CD4-positive, alpha-beta T cell treated with Interleukin-4 for 4 hours (primary cell): Measurements from ENCODE around the gene SLC35F4.

Experiments used
- DNase-seq: peaks from one replicate; pipeline ENCODE4 v3.0.0-alpha.2; 2020

Gene SLC35F4

DNA sequence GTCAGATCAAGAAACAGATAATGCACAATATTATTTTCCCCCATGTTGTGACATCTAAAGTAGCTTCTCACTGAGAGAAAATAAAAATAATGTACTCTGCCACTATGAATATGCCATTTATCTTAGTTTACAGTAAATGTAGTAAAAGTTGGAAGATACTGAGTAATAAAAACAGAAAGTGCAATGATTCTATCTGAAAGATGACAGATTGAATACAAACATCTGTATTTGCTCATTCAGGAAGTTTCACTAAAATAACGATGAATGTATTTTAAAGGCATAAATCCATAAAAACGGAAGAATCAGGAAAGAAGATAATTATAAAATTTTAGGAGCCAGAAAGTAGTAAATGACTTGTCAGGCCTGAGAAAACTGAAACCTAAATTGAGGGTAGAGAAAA is 18.2 kb downstream of the SLC35F4 start:
- no peak for DNase-seq

DNA sequence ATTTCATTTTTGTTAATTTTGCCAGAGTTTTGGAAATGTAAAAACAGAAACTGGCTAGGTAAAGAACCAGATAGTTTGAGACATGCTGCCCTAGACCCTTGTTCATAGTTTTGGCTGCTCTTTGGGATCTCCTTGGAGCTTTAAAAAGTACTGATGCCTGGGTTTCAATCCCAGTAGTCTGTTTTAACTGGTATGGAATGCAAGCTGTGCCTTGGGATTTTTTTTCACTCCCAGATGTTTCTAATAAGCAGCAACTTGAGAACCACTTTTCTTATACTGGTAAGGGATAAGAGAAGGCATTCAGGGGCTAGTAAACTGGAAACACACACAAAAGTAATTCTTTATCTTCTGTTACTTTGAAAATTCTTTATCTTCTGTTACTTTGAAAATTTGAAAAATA is 18.8 kb downstream of the SLC35F4 start:
- no peak for DNase-seq

DNA sequence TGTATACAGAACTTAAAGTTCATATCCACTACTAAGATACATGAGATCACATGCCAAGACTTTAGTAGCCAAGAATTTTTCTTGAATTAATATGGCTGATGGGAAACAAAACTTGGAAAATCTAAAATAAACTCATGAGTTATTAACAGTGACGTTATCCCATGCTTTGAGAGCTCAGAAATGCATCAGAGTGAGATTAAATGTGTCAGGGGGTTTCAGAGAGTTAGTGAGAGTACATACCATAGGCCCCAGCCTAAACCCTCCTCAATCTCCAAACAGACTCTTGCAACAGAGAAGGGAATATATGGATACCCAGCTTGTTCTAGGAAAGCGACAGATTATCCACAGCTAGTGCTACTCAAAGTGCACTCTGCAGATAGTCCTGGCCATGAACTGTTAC is 19.3 kb downstream of the SLC35F4 start:
- DNase-seq, result no peak

DNA sequence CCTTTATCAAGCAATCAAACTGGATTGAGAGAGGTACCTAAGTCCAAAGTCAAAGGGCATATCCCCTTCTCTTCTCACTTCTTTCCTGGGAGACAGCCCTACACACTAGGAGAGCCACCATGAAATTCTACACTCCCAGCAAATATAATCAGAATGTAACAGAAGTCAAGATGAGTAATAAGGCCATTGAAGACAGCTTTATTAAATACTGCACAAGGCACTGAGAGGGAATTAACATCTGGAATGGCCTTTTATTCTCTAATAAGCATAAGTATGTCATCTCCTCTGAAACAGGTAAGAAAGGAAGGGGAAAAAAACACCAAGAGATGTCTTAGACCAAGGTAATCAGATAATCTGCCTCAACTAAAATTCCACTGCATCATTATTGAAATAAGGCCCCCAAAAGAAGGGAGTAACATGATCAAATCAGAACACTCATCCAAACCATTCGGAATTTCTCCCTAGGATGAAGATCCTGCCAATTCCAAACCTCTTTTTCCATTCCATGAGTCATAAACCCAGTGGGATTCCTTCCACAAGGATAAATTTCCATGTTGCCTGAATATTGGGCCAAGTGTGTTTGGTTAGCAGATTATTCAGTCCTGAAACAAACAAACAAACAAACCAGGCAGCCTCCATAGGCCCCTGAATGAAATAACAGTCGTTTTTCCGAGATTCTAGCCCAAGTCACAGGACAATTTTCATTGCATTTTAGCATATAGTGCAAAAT is 19.9 kb downstream of the SLC35F4 start:
- no peak for DNase-seq

DNA sequence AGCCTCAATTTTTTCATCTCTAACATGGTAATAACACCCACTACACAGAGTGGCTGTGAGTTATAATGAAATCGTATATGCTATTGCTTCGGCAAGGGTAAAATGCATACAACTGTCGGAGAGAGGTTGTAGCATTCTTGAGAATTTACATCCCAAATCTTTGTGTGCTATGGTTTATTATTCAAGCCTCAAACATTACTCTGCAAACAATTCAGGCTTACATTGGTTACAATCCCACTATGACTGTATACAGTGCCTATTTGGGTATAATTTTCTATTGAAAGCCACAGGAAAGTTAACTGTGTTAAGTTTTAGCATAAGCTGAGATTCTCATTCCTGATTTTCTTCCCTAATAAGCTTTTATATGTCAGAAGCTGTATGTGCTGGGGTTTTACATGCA is 20.6 kb downstream of the SLC35F4 start:
- no peak for DNase-seq

DNA sequence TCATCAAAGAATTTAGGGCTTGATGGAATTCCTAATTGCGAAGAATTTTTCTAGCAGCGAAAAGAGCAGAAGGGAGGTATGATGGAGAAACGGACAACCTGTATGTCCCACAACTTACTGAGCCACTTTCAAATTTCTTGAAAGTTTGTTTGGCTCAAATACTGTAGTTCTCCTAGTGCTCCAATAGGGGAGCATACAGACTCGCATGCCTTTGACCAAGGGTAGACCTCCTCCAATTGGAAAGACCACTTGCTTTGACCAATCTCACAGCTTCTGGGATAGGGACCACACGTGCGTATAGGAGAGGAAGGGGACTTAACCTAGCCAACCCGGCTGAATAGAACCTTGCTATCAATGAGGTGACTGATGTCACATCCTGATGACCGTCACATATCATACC is 28.6 kb downstream of the SLC35F4 start:
- no peak for DNase-seq

DNA sequence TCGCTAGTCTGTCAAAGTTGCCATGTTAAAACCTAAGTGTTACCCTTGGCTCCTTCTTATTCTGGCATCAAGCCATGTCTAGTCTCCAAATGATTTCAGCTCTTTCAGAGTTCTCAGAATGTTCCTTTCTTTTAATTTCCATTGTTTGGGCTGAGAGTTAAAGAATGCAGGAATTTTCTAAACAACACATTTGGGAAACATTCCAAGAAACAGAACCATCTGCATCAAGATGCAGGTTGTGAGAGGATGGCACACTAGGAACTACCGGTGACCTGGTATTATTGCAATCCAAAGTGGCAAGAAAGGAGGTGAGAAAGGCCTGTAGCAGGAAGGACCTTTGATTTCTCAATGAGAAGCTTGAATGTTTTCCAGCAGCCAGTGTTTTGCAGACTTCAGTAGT is 30.1 kb downstream of the SLC35F4 start:
- DNase-seq, result no peak

DNA sequence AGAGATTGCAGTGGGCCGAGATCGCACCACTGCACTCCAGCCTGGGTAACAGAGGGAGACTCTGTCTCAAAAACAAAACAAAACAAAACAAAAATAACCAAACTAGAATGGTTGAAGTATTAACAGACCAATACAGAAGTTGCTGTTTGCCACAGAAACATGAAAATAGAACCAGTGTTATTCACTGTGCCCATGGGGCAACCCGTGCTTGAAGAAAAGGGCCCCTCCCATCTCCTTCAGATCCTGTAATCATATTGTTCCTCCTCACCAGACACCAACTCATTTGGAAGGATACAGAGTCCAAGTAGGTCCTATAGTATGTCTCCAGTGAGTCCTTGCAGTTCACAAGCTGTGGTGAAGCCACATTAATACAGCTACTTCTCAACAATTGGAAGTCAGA is 30.9 kb downstream of the SLC35F4 start:
- no peak for DNase-seq

DNA sequence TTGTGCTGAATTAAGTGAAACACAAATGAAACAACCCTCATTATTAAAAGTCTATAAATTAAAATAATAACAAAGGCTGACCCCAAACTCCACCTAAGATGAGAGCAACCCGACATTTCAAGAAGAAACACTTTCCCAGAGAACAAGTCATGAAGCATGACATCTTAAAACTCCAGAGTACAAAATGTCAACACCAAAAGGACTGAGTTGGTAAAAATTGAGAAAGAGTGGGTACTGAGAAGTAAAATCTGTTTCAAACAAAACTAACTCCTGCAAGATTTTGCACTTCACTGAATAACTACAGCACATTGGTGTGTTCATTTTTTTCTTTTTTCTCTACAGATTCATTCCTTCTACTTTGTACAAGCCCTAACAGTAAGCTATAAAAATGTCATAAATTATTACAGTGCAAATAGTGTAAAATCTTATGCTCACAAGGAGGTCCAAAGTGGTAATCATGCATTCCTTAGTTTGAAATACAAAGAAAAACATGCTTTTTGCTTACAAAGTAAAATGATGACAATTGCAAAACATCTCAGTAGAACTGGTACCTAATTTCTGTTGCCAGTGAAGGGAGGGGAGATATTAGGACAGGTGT is 31.8 kb downstream of the SLC35F4 start:
- no peak for DNase-seq

DNA sequence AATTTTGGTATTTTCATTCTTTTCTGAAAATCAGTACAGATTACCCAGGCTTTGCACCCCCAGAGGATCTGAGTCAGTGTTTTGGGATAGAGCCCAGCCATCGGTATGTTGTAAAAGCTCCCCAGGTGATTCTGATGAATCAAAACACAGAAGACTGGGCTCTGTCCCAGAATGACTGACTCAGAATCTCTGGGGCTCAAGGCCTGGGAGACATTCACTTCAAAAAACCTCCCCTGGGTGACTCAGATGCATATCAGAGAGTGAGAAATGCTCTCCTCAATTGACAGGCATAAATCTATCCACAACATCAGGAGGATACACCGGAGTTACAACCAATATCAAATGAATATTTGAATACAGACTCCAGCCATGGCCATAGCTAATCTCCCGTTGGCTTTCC is 32.6 kb downstream of the SLC35F4 start:
- no peak for DNase-seq

DNA sequence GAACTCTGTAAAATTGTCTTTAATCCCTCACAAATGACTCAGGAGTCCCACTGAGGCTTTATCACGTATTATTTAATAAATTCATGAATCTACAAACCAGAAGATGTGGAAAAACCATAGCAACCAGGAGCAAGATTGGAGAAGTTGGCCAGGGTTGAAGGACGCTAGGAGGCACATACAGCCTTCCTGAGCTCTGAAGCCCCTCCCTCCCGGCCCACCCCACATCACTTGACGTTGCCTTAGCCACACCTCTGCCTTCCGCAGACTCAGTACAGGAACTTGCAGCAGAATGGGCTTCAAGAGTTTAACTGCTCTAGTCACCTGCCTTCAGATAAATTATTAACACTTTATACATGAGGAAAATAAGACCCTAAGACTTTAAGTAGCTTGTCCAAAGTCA is 33.9 kb downstream of the SLC35F4 start:
- no peak for DNase-seq

DNA sequence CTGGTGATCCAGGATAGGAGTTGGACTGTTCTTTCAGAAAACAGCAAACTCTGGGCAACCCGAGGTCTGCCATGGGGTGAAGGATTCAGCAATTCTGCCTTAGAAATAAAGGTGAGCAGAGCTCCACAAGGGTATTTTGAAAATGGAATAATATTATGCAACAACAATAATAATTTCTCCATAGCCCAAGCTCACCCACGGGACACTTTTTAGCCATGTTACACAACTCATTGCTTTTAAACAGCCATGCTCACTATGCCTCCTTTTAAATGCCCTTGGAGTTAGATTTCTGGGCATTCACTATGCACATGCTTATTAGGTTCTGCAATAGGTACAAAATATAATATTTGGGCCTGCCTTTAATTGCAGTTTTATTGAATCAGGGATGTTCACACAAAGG is 37.2 kb downstream of the SLC35F4 start:
- no peak for DNase-seq

DNA sequence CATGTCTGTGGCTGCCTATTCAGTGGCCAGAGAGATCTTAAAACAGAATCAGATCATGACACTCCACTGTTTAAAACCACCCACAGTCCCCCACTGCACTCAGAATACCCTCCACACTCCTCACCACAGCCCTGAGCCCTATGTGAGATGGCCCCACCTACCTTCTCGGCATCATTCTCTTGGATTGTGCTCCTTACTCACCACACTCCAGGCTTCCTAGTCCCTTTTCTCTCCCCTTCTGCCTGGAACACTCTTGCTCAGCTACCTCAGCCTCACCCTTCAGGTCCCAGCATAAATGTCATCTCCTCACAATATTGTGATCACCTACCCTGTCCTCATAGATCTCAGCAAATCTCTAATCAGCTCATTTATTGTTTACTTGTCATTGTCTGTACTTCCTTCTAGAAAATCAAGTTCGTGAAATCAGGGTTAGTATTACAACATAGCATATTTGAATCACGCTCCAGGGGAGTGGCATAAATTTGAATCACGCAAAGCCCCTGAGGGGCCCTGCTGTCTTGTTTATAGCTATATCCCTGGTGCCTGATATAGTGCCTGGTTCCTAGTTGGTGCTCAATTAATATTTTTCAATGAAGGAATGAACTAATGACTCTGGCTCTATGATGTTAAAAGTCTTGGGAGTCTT is 42.8 kb downstream of the SLC35F4 start:
- DNase-seq, result no peak

DNA sequence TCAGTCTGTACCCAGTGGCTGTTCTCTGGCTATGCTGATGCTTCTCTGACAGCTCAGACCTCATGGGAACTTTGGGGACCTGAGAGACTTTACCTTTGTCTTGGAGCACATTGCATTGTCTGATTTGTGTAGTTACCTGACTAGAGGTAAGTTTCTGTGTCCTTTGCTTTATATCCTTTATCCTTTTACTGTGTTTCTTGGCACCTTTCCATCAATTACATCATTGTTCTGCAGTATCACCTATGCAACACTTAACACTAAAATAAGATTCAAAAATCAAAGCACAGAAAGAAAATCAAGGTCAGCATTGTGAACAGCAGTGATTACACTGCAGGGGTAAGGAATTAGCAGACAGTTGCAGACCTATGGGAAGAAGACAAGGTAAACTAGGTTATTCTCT is 43.8 kb downstream of the SLC35F4 start:
- no peak for DNase-seq

DNA sequence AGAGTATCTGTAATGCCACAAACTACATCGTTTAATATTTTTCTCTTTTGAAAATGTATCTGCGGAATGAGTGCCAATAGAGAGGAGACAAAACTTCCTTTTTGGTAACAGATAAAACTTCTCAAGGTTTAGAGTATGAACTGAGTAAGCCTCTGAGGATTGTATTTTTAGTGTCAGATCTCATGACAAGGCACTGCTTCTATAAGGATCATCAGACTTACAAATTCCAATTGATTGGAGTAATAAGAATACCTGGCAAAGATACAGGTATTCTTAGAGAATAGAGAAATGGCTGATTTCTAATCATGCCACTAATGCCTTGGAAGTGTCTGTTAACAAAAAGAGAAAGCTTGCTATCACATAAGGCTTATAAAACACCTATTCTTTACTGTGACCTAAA is 45.3 kb downstream of the SLC35F4 start:
- DNase-seq, result no peak

DNA sequence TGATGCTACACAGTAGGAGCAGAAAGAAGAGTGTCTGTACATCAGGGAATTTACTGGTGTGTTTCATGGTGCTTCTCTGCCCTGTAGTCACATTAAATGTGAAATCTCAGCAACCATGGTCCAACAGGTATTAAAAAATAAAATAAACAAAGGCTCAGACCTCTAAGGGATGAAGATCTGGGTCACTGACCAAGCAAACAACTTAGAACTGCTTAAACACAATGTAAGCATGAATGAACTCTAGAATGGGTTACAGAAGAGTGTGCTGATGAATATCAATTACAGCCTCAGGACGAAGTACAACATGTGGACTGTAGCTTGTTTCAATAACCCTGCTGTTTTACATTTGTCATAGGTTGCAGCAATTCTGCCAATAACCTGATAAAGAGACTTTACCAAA is 47.4 kb downstream of the SLC35F4 start:
- DNase-seq, result no peak

DNA sequence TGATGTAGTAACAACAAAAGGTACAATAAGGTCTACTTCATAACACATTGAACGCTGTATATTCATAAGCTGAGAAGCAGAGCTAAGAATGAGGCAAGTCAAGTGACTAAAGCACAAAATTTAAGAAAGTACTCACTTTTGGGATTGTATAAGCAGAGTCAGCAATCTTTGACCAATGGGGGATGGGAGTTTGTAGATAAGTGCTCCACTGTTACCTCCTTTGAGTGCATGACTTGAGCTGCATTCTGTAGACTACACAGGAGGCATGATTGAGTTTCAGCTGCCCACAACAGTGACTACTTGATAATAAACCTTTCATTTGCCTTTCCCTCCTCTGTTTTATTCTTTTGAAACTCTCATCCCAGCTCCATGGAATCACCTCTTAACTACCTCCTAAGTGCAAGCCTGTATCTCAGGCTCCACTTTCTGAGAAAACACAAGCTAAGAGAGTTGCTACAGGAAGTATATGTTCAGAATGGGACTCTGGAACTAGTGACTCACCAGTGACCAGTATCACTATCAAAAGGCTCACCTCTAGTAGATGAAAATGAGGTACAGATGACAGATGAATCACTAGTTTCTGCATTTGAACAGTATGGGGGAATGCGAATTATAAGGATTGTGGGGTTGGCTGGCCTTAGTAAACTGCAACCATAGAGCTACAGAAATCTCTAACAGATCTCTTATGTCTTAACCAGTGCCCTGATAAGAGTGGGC is 49.2 kb downstream of the SLC35F4 start:
- DNase-seq, result no peak

DNA sequence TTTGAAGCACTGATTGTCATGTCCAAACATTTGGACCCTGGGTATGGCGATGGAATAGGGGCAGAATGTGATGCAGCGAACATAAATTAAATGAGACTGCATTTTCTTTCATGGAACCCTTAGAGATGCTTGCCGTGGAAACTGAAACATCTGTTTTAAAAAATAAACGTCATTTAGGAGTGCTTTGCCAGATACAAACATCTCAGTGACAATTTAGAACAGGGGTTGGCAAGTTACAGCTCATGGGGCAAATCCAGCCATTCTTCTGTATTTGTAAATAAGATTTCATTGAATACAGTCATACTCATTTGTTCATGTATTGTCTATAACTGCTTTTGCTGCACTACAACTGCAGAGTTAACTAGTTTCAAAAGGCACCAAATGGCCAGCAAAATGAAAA is 51.2 kb downstream of the SLC35F4 start:
- no peak for DNase-seq

DNA sequence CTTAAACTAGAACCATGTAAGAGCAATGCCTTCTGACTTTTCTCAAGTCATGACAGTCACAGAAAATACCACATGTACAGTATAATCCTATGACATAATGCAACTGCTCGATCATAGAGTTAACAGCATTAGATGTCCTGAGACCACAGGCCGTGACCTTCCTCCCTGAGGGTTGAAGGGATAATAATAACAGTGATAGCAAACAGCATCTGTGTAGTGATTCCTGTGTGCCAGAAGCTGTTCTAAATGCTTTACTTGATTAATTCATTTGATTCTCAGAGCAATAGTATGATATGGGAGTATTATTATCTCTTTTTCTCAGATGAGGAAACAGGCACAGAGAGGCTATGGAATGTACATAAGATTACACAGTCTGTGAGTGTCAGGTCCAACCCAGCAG is 53.2 kb downstream of the SLC35F4 start:
- no peak for DNase-seq

DNA sequence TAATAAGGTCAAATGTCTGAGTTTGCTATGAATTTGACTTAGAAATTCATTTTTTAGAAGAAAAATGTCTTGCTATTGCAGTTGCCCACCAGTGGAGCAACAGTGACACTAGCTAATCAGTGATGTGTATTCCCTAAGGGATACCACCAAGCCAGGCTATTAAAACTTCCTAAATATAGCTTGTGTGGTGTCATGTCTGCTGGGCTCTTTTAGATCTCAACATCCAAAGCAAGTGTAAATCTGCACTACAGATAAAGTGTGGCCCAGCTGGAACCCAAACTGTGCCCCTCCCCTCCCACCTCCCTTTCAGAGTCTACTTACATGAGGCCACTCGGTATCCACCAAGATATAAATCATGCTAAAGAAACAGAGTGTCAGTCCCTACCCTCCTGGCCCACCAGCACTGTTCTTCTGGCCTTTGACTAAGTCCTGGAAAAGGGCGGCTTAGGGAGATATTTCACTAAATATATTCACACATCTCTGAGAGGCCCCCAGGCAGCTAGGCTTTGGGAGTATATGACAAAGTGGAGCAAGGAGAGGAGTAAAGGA is 53.8 kb downstream of the SLC35F4 start:
- DNase-seq, result no peak

DNA sequence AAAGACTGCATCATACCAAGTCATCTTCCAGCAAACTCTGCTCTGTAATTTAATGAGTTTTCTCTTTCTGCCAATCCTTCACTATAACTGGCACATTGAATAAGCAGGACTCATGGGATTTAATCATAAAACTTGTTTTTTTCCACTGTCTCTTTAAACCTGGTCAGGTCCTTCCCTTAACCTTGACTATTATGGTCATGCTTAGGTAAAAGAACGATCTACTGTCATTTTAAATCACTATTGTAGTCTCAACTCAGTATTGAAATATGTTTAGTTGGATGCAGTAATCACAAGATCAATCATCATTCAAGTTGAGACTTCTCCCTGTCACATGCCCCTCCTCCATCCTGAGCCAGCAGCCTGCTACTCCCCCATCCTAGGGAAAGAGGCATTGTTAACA is 56.1 kb downstream of the SLC35F4 start:
- no peak for DNase-seq

DNA sequence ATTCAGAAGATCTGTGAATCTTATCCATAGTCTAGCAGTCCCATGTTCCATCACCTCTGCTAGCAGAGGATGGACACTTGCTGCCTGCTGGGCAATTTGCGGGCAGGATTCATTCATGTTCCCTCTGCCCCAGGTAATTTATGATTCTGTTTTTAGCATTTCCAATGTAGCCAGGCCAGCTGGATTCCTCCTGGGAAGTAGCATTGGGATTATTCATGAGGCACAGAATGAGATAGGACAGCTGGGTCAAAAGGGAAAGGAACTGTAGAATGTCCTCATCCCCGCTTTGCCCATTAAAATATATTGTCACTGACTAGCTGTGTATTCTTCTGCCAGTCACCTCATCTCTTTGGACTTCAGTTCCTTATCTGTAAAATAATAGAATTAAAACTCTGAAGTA is 68.7 kb downstream of the SLC35F4 start:
- DNase-seq, result no peak

DNA sequence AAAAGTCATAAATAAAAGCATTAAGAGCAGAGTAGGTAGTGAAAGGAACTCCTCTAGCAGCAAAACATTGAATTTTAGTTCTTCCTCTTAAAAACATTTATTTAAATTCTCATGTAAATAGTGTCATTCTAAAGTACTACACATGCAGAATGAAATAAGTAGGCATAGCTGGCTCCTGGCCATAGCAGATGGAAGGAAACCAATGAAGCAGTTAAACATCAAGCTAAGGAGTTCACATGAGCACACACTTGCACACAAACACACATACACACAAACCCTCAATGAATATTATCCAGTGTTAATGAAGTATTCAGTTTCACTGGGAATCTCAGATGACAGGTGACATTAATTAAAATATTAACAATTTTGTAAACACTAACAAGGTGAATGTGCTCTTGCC is 69.3 kb downstream of the SLC35F4 start:
- no peak for DNase-seq

DNA sequence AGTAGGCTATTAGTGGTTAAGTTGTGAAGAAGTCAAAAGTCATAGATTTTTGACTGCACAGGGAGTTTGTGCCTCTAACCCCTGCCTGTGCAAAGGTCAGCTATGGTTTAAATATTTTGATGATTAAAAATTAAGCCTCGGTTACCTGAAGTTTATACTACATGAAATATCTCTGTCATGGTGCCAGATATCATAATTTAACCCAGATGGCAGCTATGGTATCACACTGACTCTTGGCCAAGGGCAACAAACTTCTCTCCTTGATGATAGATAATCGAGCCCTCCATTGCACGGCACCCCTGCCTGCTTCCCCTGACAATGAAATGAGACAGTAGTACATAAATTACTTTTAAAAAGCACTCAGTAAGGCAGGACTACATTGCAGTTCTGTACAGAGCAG is 80.8 kb downstream of the SLC35F4 start:
- no peak for DNase-seq
